Measurements from ENCODE around the gene TENM3.

TENM3 gene

DNA sequence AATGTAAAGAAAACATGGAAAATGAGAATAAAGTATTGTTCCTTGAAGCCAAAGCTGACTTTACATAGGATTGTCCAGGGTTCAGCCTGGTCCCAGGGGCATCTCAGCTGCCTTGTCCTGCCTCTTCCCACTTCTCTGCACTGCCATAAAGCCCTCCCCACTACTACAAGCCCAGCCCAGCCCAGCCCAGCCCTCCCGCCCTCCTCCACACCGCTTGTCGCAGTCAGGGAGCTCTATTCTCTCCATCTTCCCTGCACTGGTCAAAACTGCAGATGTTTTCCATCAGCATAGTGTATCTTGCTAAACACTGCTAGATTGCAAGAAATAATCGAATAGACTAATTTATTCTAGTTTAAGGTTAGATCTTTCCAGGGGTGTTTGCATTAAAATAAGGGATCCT lies 100.3 kb downstream of the TENM3 start:
- H3K56ac ChIP-seq (ENCODE audit: low read length): no peak overlapping the region
- no CpG with 5 or more reads among the region's 4 CpGs for WGBS (ENCODE audit: extremely low coverage, insufficient coverage, low lambda C conversion rate)
- no peak overlapping the region for H2BK120ac ChIP-seq (ENCODE audit: low read depth, low read length)
- H4K8ac ChIP-seq (ENCODE audit: low read depth, low read length): no peak overlapping the region
- no peak overlapping the region for H3K18ac ChIP-seq (ENCODE audit: low read length)
- H3K9ac ChIP-seq (ENCODE audit: low read length): no peak overlapping the region
- no peak overlapping the region for H3K4me2 ChIP-seq (ENCODE audit: low read length)
- H3K79me2 ChIP-seq (ENCODE audit: control insufficient read depth, insufficient read depth, low read length): no peaks in the 10 kb centered on the region
- peaks cover 7% of the 10 kb centered on the region for H3K4me1 ChIP-seq (ENCODE audit: control insufficient read depth, low read depth, low read length)
- H3K23ac ChIP-seq (ENCODE audit: low read length): no peak overlapping the region
- no peaks in the 10 kb centered on the region for H3K36me3 ChIP-seq (ENCODE audit: control insufficient read depth, insufficient read depth, low read length)
- H2BK15ac ChIP-seq (replicated peaks; ENCODE audit: low read depth): no peak overlapping the region
- H2BK5ac ChIP-seq (ENCODE audit: low read length): no peak overlapping the region
- H3K79me1 ChIP-seq (ENCODE audit: low read length): no peaks in the 10 kb centered on the region
- H3K27me3 ChIP-seq (ENCODE audit: insufficient read depth, low read length, poor library complexity): no peaks in the 10 kb centered on the region
- no peak overlapping the region for H2AK5ac ChIP-seq (ENCODE audit: low read length)
- H4K5ac ChIP-seq (ENCODE audit: low read length): no peak overlapping the region
- no peak overlapping the region for H3K4me3 ChIP-seq (ENCODE audit: low read length)
- H3K4ac ChIP-seq (ENCODE audit: low read depth, low read length): no peak overlapping the region
- peak; percentile 37 for DNase-seq
- H3K27ac ChIP-seq (ENCODE audit: low read depth, low read length): no peak overlapping the region

DNA sequence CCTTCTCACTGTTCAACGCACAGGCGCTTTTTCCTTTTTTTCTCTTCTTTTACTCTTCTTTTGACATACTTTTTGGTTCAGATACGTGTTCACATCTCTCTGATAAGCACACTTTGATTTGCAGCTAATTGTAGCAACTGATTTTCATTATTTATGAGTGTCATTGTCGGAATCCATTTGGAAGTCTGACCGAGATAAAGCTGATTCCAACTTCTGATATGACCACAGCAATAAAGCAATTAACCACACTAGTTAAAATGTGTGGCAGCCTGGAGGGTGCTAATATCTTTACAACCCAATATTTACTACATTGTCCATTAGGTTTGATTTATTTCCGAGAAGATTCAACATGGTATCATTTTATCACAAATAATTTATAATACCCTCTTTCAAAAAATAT lies 101.8 kb downstream of the TENM3 start:
- Histone ChIP-seq H3K79me2 (ENCODE audit: control insufficient read depth, insufficient read depth, low read length) (no peaks in the 10 kb centered on the region), H3K56ac (ENCODE audit: low read length) (no peak overlapping the region), H3K18ac (ENCODE audit: low read length) (no peak overlapping the region), H2BK15ac (replicated peaks; ENCODE audit: low read depth) (no peak overlapping the region), H3K27me3 (ENCODE audit: insufficient read depth, low read length, poor library complexity) (no peaks in the 10 kb centered on the region), H3K9ac (ENCODE audit: low read length) (no peak overlapping the region), H3K36me3 (ENCODE audit: control insufficient read depth, insufficient read depth, low read length) (no peaks in the 10 kb centered on the region), H3K4ac (ENCODE audit: low read depth, low read length) (no peak overlapping the region), H3K79me1 (ENCODE audit: low read length) (no peaks in the 10 kb centered on the region), H2BK5ac (ENCODE audit: low read length) (no peak overlapping the region), H3K4me2 (ENCODE audit: low read length) (no peak overlapping the region), H4K8ac (ENCODE audit: low read depth, low read length) (no peak overlapping the region), H3K4me3 (ENCODE audit: low read length) (no peak overlapping the region), H3K23ac (ENCODE audit: low read length) (no peak overlapping the region), H2BK120ac (ENCODE audit: low read depth, low read length) (no peak overlapping the region), H3K27ac (ENCODE audit: low read depth, low read length) (no peak overlapping the region), H2AK5ac (ENCODE audit: low read length) (no peak overlapping the region), H4K5ac (ENCODE audit: low read length) (no peak overlapping the region), H3K4me1 (ENCODE audit: control insufficient read depth, low read depth, low read length) (peaks cover 4% of the 10 kb centered on the region)
- 100% methylated on average over 1 of the region's 6 CpGs for WGBS (ENCODE audit: extremely low coverage, insufficient coverage, low lambda C conversion rate)
- DNase-seq: no peak

- H4K8ac ChIP-seq (ENCODE audit: low read depth, low read length): no peak overlapping the region
- H3K79me1 ChIP-seq (ENCODE audit: low read length): no peaks in the 10 kb centered on the region
- H3K9ac ChIP-seq (ENCODE audit: low read length): no peak overlapping the region
- no peak overlapping the region for H3K4me2 ChIP-seq (ENCODE audit: low read length)
- peaks cover 2% of the 10 kb centered on the region for H3K4me1 ChIP-seq (ENCODE audit: control insufficient read depth, low read depth, low read length)
- no peak overlapping the region for H3K56ac ChIP-seq (ENCODE audit: low read length)
- H2AK5ac ChIP-seq (ENCODE audit: low read length): no peak overlapping the region
- no peak overlapping the region for H3K4ac ChIP-seq (ENCODE audit: low read depth, low read length)
- no peak overlapping the region for H3K4me3 ChIP-seq (ENCODE audit: low read length)
- H2BK120ac ChIP-seq (ENCODE audit: low read depth, low read length): no peak overlapping the region
- no peak overlapping the region for H3K27ac ChIP-seq (ENCODE audit: low read depth, low read length)
- H4K5ac ChIP-seq (ENCODE audit: low read length): no peak overlapping the region
- no peak overlapping the region for H3K23ac ChIP-seq (ENCODE audit: low read length)
- no peaks in the 10 kb centered on the region for H3K27me3 ChIP-seq (ENCODE audit: insufficient read depth, low read length, poor library complexity)
- H3K18ac ChIP-seq (ENCODE audit: low read length): no peak overlapping the region
- H2BK15ac ChIP-seq (replicated peaks; ENCODE audit: low read depth): no peak overlapping the region
- H2BK5ac ChIP-seq (ENCODE audit: low read length): no peak overlapping the region
- H3K79me2 ChIP-seq (ENCODE audit: control insufficient read depth, insufficient read depth, low read length): no peaks in the 10 kb centered on the region
- no CpG with 5 or more reads among the region's 7 CpGs for WGBS (ENCODE audit: extremely low coverage, insufficient coverage, low lambda C conversion rate)
- DNase-seq: no peak
- no peaks in the 10 kb centered on the region for H3K36me3 ChIP-seq (ENCODE audit: control insufficient read depth, insufficient read depth, low read length)
These were observed 103.0 kb downstream of the TENM3 start for GRCh38 chr4:182346250-182346649.

- H3K36me3 ChIP-seq (ENCODE audit: control insufficient read depth, insufficient read depth, low read length): no peaks in the 10 kb centered on the region
- no peaks in the 10 kb centered on the region for H3K27me3 ChIP-seq (ENCODE audit: insufficient read depth, low read length, poor library complexity)
- no peaks in the 10 kb centered on the region for H3K79me2 ChIP-seq (ENCODE audit: control insufficient read depth, insufficient read depth, low read length)
- H3K27ac ChIP-seq (ENCODE audit: low read depth, low read length): no peak overlapping the region
- no peak overlapping the region for H3K18ac ChIP-seq (ENCODE audit: low read length)
- no peak overlapping the region for H3K56ac ChIP-seq (ENCODE audit: low read length)
- H2AK5ac ChIP-seq (ENCODE audit: low read length): no peak overlapping the region
- H4K5ac ChIP-seq (ENCODE audit: low read length): no peak overlapping the region
- H2BK15ac ChIP-seq (replicated peaks; ENCODE audit: low read depth): no peak overlapping the region
- H2BK120ac ChIP-seq (ENCODE audit: low read depth, low read length): no peak overlapping the region
- no peak overlapping the region for H3K23ac ChIP-seq (ENCODE audit: low read length)
- peaks cover 2% of the 10 kb centered on the region for H3K4me1 ChIP-seq (ENCODE audit: control insufficient read depth, low read depth, low read length)
- no peak overlapping the region for H3K4ac ChIP-seq (ENCODE audit: low read depth, low read length)
- no peak for DNase-seq
- no peak overlapping the region for H3K9ac ChIP-seq (ENCODE audit: low read length)
- H4K8ac ChIP-seq (ENCODE audit: low read depth, low read length): no peak overlapping the region
- no peak overlapping the region for H2BK5ac ChIP-seq (ENCODE audit: low read length)
- H3K4me3 ChIP-seq (ENCODE audit: low read length): no peak overlapping the region
- WGBS (ENCODE audit: extremely low coverage, insufficient coverage, low lambda C conversion rate): no CpG with 5 or more reads among the region's 11 CpGs
- H3K4me2 ChIP-seq (ENCODE audit: low read length): no peak overlapping the region
- no peaks in the 10 kb centered on the region for H3K79me1 ChIP-seq (ENCODE audit: low read length)
These were observed 103.6 kb downstream of the TENM3 start for GRCh38 chr4:182346675-182347375.

DNA sequence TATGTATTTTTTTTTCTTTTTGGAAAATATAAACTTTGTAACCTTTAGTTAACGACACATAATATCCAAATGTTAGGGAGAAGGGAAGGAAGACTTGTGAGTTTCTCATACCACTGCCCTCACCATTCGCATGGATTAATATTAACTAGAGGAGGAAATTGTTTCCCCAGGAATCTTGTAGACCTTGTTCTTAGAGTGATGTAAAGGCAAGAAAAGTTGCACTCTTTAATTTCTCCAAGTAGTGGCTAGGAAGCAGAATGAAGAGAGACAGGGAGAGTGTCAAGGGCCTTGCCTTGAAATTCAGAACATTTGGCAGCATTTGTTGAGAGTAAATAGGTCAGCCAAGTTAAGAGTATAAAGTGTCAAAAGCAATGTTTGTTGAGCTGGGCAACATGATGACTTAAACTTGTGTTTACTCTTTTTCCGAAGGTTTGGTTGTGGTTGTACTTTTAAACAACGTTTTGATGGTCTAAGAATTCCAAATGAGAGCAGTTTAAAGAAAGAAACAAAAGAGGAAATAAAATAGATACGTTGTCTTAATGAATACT lies 105.7 kb downstream of the TENM3 start:
- Histone ChIP-seq H2AK5ac (ENCODE audit: low read length) (no peak overlapping the region), H3K18ac (ENCODE audit: low read length) (no peak overlapping the region), H3K23ac (ENCODE audit: low read length) (no peak overlapping the region), H3K36me3 (ENCODE audit: control insufficient read depth, insufficient read depth, low read length) (no peaks in the 10 kb centered on the region), H2BK120ac (ENCODE audit: low read depth, low read length) (no peak overlapping the region), H4K8ac (ENCODE audit: low read depth, low read length) (no peak overlapping the region), H3K27me3 (ENCODE audit: insufficient read depth, low read length, poor library complexity) (no peaks in the 10 kb centered on the region), H3K79me2 (ENCODE audit: control insufficient read depth, insufficient read depth, low read length) (no peaks in the 10 kb centered on the region), H3K9ac (ENCODE audit: low read length) (no peak overlapping the region), H3K56ac (ENCODE audit: low read length) (no peak overlapping the region), H3K4me3 (ENCODE audit: low read length) (no peak overlapping the region), H3K27ac (ENCODE audit: low read depth, low read length) (no peak overlapping the region), H2BK15ac (replicated peaks; ENCODE audit: low read depth) (no peak overlapping the region), H3K4ac (ENCODE audit: low read depth, low read length) (no peak overlapping the region), H3K79me1 (ENCODE audit: low read length) (no peaks in the 10 kb centered on the region), H3K4me2 (ENCODE audit: low read length) (no peak overlapping the region), H2BK5ac (ENCODE audit: low read length) (no peak overlapping the region), H3K4me1 (ENCODE audit: control insufficient read depth, low read depth, low read length) (peaks cover 2% of the 10 kb centered on the region), H4K5ac (ENCODE audit: low read length) (no peak overlapping the region)
- no peak for DNase-seq
- no CpG with 5 or more reads among the region's 5 CpGs for WGBS (ENCODE audit: extremely low coverage, insufficient coverage, low lambda C conversion rate)

DNA sequence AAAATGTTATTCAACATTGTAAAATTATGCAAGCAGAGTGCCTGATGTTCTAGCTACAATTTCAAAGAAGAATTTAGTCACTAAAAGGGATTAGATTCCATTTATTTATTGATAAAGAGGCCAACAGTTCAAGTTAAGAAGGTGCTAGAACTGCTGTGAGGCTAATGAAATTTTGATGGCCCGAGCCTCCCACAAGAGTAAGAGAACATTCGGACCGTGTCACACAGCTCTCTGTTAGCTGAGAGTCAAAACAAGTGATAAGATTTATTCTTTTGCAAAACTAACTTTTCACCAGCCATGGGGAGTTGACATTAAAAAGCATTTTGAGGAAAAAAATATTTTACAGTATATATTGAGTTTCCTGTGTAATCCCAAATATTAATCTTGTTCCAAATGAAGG lies 106.8 kb downstream of the TENM3 start:
- no peak overlapping the region for H3K27ac ChIP-seq (ENCODE audit: low read depth, low read length)
- peak; percentile 30 for DNase-seq
- H2AK5ac ChIP-seq (ENCODE audit: low read length): no peak overlapping the region
- H3K18ac ChIP-seq (ENCODE audit: low read length): no peak overlapping the region
- H3K27me3 ChIP-seq (ENCODE audit: insufficient read depth, low read length, poor library complexity): no peaks in the 10 kb centered on the region
- no peak overlapping the region for H4K8ac ChIP-seq (ENCODE audit: low read depth, low read length)
- no peak overlapping the region for H3K4me2 ChIP-seq (ENCODE audit: low read length)
- H2BK120ac ChIP-seq (ENCODE audit: low read depth, low read length): no peak overlapping the region
- no peaks in the 10 kb centered on the region for H3K4me1 ChIP-seq (ENCODE audit: control insufficient read depth, low read depth, low read length)
- no peak overlapping the region for H2BK5ac ChIP-seq (ENCODE audit: low read length)
- H4K5ac ChIP-seq (ENCODE audit: low read length): no peak overlapping the region
- no CpG with 5 or more reads among the region's 3 CpGs for WGBS (ENCODE audit: extremely low coverage, insufficient coverage, low lambda C conversion rate)
- H3K23ac ChIP-seq (ENCODE audit: low read length): no peak overlapping the region
- no peaks in the 10 kb centered on the region for H3K79me2 ChIP-seq (ENCODE audit: control insufficient read depth, insufficient read depth, low read length)
- no peak overlapping the region for H2BK15ac ChIP-seq (replicated peaks; ENCODE audit: low read depth)
- H3K36me3 ChIP-seq (ENCODE audit: control insufficient read depth, insufficient read depth, low read length): no peaks in the 10 kb centered on the region
- no peak overlapping the region for H3K9ac ChIP-seq (ENCODE audit: low read length)
- no peaks in the 10 kb centered on the region for H3K79me1 ChIP-seq (ENCODE audit: low read length)
- no peak overlapping the region for H3K4me3 ChIP-seq (ENCODE audit: low read length)
- no peak overlapping the region for H3K4ac ChIP-seq (ENCODE audit: low read depth, low read length)
- H3K56ac ChIP-seq (ENCODE audit: low read length): no peak overlapping the region

All from mesendoderm (in vitro differentiated cells).